NCI-H2081 treated with DMSO at 0.1 percent for 48 hours (cell line): ENCODE results near the gene ARHGAP6.
A peak's percentile ranks its signal among the peaks of the same experiment; 100 is the strongest.

Experiments
- DNase-seq: peaks from one replicate; lab custom pipeline; 2025; lab: John Stamatoyannopoulos, UW

Gene ARHGAP6

GRCh38 chrX:11111037-11111851 lies 554.5 kb downstream of the ARHGAP6 start, which contains the start of gene HCCS:
TSS of gene HCCS (plus strand) at chrX:11111332. CDS start at chrX:11112061, 729 bp downstream.
- peak; percentile 46 for DNase-seq

DNA sequence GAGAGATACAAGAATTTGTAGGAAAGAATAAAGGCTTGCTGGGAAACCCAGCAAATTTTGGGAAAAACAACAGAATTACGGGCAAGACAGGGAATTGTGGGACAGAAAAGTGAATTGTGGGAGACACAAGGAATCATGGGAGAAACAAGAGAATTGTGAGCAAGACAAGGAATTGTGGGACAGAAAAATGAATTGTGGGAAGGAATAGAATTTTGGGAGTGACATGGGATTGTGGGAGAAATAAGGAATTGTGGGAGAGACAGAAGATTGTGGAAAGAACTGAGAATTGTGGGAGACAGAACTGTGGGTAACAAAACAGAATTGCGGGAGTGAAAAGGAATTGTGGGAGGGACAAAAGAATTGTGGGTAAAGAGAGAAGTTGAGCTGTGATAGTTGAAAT lies 555.8 kb downstream of the ARHGAP6 start:
- DNase-seq: no peak

DNA sequence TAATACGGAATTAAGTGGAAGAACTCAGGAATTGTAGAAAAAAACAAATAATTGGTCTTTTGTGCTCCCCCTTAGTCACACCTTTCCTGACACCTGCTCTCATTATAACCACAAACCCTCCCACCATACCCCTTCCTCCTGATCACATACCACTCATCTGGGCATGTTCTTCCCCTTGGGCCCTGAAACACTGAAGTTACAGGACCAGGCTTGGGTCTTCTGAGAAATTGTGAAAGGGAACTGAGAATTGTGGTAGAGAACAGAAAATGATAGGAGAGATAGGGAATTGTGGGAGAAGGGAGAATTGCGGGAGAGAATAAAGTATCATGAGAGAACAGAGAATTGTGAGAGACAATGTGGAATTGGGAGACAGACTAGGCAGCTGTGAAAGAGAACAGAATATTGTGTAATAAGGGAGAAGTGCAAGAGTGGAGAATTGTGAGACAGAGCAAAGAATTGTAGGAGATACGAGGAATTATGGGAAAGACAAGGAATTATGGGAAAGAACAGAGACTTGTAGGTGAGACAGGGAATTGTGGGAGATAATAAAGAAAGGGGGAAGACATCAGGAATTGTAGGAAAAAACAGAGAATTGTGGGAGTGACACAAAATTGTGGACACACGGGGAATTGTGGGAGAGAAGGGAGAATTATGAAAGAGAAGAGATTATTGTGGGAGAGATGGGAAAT lies 557.3 kb downstream of the ARHGAP6 start:
- DNase-seq: no peak

DNA sequence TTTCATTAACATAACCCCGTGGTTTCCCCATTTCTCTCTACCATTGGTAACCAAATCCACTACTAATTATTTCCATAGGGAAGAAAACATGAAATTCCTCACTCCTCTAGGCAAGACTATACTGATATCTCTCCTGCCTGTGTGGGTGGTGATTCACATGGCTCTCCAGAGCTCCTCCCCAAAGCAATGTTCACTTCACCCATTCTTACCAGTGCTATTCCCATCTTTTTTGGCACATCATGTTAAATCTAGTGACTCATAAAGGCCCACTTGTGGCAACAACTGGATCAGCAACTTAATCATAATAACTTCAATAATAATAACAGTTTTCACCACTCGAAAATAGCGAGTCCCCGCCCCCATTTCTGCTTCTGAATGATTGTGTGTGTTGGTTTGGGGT lies 560.6 kb downstream of the ARHGAP6 start:
- no peak for DNase-seq

GRCh38 chrX:11103751-11104150 lies 562.0 kb downstream of the ARHGAP6 start:
- DNase-seq: no peak

- DNase-seq: no peak
Observed at GRCh38 chrX:11103006-11103405, 562.7 kb downstream of the ARHGAP6 start.

DNA sequence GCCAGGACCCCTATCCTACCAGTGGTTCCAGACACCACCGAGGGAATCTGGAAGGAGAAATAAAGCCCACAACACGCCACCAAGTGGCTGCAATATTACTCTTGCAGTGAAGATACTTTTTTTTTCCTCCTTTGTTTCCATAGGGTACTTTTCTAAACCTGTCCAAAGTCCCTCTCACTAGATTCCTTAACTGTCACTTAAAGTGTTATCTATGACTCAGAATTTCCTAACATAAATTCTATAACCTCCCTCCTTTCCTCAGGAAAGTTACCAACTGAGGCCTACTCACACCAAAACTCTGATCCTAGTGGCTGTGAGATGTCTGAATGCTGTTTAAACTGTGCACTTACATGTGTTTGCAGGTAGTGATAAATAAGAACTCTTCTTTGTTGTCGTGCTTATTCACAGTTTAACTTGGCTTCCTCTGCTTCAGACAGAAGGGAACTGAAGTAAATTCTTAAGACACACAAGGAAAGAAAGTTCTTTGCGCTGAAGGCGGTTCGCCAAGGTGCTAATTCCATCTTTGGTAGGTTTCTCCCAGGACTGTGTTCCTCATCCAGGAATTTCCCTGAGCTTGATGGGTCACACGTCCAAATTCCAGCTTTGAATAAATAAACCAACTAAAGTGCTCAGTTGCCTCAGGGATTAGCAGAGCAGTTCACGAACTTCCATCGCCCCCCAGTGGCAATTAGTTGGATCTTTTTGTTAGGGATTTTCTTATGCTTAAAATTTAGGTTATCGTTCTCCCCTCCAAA lies 565.3 kb downstream of the ARHGAP6 start:
- DNase-seq: no peak

DNA sequence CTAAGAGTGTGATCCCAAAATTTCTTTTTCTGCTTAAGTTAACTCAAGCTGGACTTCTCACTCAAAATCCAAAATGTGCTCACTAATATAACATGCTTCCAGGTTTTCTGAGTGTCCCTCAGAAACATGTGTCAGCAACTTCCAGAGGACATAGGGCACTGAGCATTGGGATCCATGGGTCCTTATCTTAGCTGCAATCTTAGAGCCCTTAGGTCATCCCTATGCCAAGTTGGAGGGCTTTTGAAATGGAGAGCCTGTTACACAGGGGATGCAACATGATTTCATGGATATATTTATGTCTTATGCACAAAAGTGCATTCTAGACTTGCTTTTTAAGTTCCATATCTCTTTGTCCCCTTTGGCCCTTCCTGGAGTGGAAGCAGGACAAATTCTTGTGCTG lies 566.3 kb downstream of the ARHGAP6 start:
- no peak for DNase-seq

GRCh38 chrX:11097933-11098332 lies 567.8 kb downstream of the ARHGAP6 start:
- no peak for DNase-seq

GRCh38 chrX:11089802-11090201 lies 575.9 kb downstream of the ARHGAP6 start:
- DNase-seq: no peak
